OCI-LY7 (cell line): ENCODE measurements around the gene COL9A3.

ENCODE experiments used
- CTCF ChIP-seq: fragments of 200-600 bp; sonication (generic); conservative IDR thresholded peaks from 2 replicates; pipeline ENCODE4 v1.5.1; 2014; ENCODE audit warnings: mild to moderate bottlenecking, antibody characterized with exemption, low read length, moderate library complexity, mixed read lengths
- EZH2phosphoT487 ChIP-seq: fragments of 200-600 bp; sonication (generic); IDR thresholded peaks from 2 replicates; pipeline ENCODE4 v1.6.1; 2018; ENCODE audit warnings: low read depth, borderline replicate concordance, mild to moderate bottlenecking, mixed run types, antibody characterized with exemption, low read length, moderate library complexity, mixed read lengths

GRCh38 chr20:62890444-62890843, 73.6 kb downstream of the COL9A3 start:
- TF ChIP-seq CTCF (no peak), EZH2phosphoT487 (no peak)
